Anterior cingulate cortex (tissue), 58 donors: ENCODE measurements around the gene MPZL2.
A peak's percentile ranks its signal among the peaks of the same experiment; 100 is the strongest.
"Not testable (repeated sequence)": the region's sequence is repeated elsewhere in the genome, so short reads cannot be mapped to it uniquely, and the experiment has no call there.

Experiments used
- DNase-seq, 58 donors: peaks; one replicate each; lab custom pipeline; 2025; lab: John Stamatoyannopoulos, UW

The MPZL2 gene

GRCh38 chr11:118263695-118264568, at the start of gene MPZL2:
TSS of gene MPZL2 (minus strand) at chr11:118264297. CDS start at chr11:118264153, 144 bp downstream.
- DNase-seq: no peak

GRCh38 chr11:118313242-118313641, 49.1 kb upstream of the MPZL2 start:
- no peak for DNase-seq

GRCh38 chr11:118312328-118312727, 48.2 kb upstream of the MPZL2 start:
- no peak for DNase-seq

GRCh38 chr11:118311518-118311917, 47.4 kb upstream of the MPZL2 start:
- no peak for DNase-seq

GRCh38 chr11:118310781-118311485, 46.8 kb upstream of the MPZL2 start:
- no peak for DNase-seq

GRCh38 chr11:118310271-118310670, 46.2 kb upstream of the MPZL2 start:
- DNase-seq: no peak

GRCh38 chr11:118308995-118309528, 45.0 kb upstream of the MPZL2 start:
- DNase-seq: not testable (repeated sequence)

- no peak for DNase-seq
Observed at GRCh38 chr11:118306556-118306955, 42.5 kb upstream of the MPZL2 start.

- DNase-seq: no peak
Observed at GRCh38 chr11:118305726-118306125, 41.6 kb upstream of the MPZL2 start.

- no peak for DNase-seq
Observed at GRCh38 chr11:118304568-118305248, 40.6 kb upstream of the MPZL2 start, which contains the start of gene CD3E. TSS of gene CD3E (plus strand) at chr11:118304730. CDS start at chr11:118304953, 223 bp downstream.

GRCh38 chr11:118304227-118304567, 40.1 kb upstream of the MPZL2 start:
- DNase-seq: no peak

GRCh38 chr11:118301600-118302195, 37.6 kb upstream of the MPZL2 start:
- no peak for DNase-seq

GRCh38 chr11:118295815-118296454, 31.8 kb upstream of the MPZL2 start:
- DNase-seq: no peak

- DNase-seq: no peak
Observed at GRCh38 chr11:118295199-118295598, 31.1 kb upstream of the MPZL2 start.

- no peak for DNase-seq
Observed at GRCh38 chr11:118294053-118294452, 30.0 kb upstream of the MPZL2 start.

- DNase-seq: no peak
Observed at GRCh38 chr11:118291477-118292135, 27.5 kb upstream of the MPZL2 start.

GRCh38 chr11:118290923-118291322, 26.8 kb upstream of the MPZL2 start:
- DNase-seq: peak in 3 of 58 donors; percentile 9 to 19 (median 10)

- DNase-seq: no peak
Observed at GRCh38 chr11:118289401-118289800, 25.3 kb upstream of the MPZL2 start.

GRCh38 chr11:118287006-118287405, 22.9 kb upstream of the MPZL2 start:
- DNase-seq: no peak
